ENCODE measurements around the gene GNG10.
"Not testable (repeated sequence)": the region's sequence is repeated elsewhere in the genome, so short reads cannot be mapped to it uniquely, and the experiment has no call there.

The GNG10 gene

DNA sequence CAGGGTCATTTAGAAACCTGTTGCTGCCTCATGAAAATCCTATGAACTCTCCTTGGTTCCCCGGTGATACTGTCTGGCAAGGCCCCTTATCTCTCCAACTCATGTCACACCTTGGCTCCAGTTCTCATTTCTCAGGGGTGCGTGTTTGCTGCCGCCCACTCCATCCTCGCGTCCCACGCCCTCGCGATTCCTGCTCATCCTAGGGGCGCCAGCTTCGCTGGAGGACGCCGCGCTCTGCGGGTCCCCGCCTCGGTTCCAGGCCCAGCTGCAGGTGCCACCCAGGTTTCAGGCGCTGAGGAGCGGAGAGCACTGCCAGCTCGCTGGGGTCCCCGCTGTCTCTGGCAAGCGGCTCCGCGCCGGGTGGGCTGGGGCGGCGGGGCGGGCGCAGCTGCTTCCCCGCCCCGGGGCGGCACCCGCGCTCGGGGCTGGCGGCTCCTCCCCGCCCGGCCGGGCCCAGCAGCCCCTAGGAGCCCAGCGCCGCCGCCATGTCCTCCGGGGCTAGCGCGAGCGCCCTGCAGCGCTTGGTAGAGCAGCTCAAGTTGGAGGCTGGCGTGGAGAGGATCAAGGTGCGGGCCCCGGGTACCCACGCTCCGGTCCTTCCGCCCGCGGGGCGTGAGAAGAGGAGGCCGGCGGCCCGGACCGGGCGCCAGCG, at the start of gene GNG10:
Gene GNG10, plus strand, starts transcription at position 456 of the 652 bp plus-strand sequence. Its CDS starts 30 bp downstream, at position 486.
- peak; percentile 67 for DNase-seq (ENCODE audit: low read depth)

DNA sequence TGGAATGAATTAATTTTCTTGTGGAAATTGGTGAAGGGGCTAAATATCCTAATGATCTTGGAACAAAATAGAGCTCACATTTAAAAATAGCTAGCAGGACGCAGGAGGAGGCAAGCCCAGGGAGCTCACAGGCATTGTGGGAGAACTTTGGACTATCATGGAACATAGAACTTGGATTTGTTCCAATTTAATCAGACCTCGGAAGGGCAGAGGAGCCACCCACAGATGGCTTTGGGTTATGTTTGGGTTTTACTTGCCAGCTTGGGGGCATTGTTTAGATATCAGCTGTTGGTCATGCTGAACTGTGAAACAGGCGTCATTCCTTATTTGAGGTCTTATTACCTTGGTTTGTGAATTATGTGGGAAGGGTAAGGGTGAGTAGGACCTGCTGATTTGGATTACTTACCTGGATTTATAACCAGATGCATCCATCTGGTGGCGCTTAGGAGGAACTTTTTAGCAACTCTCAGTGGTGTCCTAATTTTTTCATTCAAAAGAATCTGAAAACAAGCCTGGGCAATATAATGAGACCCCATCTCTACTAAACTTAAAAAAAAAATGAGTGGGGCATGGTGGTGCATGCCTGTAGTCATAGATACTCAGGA, 47.9 kb upstream of the GNG10 start:
- no peak for DNase-seq (ENCODE audit: low read depth)

- peak; percentile 39 for DNase-seq (ENCODE audit: low read depth)
Observed at GRCh38 chr9:111615928-111616327, 45.5 kb upstream of the GNG10 start.

DNA sequence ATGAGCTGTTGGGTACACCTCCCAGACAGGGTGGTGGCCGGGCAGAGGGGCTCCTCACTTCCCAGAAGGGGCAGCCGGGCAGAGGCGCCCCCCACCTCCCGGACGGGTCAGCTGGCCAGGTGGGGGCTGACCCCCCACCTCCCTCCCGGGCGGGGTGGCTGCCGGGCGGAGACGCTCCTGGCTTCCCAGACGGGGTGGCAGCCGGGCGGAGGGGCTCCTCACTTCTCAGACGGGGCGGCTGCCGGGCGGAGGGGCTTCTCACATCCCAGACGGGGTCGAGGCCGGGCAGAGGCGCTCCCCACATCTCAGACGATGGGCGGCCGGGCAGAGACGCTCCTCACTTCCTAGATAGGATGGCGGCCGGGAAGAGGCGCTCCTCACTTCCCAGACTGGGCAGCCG, 44.1 kb upstream of the GNG10 start:
- DNase-seq (ENCODE audit: low read depth) = not testable (repeated sequence)

DNA sequence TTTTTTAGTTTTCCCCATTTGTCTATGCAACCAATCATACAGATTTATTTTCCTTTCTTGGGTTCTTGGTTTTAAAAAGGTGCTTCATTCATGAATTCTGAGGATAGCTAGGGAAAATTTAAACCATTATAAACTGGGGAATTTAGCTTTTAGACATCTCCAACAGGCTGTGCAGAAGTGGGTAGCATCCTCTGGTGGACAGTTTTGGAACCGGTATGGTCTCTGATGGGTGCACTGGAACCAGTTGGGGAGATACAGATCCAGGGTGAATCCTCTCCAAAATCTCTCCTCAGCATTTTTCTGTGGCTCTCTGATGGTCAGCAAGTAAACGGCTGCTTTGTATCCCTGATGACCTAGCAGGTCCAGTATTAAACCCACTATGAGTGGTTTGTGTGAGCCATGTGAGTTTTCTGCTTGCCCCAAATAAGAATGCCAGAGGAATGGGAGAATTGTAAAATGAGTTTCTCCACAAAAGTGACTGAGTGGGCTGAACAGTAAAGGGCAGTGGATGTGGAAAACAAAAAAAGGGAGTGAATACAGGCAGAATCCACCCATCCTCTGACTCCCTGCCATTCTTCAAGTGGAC, 39.4 kb upstream of the GNG10 start:
- peak; percentile 54 for DNase-seq (ENCODE audit: low read depth)

DNA sequence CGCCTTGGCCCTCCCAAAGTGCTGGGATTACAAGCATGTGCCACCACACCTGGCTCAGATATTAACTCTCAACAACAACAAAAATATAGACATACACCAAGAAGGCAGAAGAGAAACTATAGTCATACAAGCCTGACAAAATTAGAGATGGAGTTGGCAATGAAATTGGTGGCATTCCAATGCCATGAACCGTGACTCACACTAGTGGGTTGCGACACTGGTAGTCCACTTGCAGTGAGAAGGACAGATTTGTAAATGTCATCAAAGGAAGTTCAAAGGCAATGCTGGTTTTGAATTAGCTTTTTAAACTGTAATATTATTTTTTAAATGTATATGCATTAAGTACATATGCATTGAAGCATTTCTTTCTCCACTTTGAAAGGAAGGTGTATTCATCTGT, 38.8 kb upstream of the GNG10 start:
- peak; percentile 89 for DNase-seq (ENCODE audit: low read depth)

DNA sequence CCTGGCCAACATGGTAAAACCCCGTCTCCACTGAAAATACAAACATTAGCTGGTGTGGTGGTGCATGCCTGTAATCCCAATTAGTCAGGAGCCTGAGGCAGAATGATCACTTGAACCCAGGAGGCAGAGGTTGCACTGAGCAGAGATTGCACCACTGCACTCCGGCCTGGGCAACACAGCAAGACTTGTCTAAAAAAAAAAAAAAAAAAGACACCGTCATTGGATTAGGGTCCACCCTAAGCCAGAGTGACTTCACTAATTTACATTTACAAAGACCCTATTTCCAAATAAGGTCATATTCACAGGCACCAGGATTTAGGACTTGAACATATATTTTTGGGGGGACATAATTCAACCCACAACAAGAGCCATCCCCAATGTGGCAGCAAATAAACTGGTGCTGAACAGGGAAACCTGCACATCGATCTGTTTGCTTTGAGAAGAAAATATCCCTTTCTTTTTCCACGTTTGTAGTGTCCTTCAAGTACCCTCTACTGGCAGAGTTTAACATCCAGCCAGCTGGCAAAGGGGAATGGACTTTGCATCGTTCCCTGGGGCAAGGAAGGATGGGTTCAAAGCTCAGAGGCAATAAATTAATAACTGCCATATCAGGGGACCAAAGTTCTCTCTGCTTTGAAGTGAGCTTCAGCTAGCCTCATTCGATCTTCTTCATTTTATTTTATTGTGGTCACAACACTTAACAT, 34.0 kb upstream of the GNG10 start:
- no peak for DNase-seq (ENCODE audit: low read depth)

- no peak for DNase-seq (ENCODE audit: low read depth)
Observed at GRCh38 chr9:111628411-111628810, 33.0 kb upstream of the GNG10 start.

DNA sequence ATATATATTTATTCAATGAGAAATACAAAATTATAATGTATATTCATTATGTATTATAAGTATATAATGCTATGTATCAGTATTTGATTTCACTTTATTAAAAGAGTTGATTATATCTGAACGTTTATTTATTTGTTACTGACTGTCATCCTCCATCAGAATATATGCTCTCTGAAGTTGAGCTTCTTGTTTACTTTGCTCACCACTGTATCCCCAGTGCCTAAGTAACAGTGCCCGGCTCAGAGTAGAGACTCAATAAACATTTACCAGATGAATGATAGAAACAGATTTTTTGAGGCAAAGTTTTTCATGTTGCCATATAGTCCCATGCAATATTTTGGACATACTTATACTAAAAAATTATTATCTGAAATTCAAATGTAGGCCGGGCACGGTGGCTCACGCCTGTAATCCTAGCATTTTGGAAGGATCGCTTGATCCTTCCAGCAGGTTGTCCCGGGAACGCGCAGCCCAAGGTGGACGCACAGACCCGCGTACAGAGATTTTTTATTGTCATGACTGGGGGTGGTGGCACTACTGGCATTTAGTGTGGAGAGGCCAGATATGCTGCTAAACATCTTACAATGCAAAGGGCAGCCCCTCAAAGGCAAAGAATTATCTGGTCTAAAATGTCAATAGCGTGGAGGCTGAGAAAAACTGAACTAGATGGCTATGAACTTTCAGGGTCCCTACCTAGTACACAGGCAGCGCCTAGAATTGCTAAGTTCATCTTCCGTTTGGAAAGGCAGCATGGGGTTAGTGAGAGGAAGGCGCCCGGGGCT, 31.0 kb upstream of the GNG10 start:
- no peak for DNase-seq (ENCODE audit: low read depth)

- DNase-seq (ENCODE audit: low read depth) = no peak
Observed at GRCh38 chr9:111630964-111631213, 30.5 kb upstream of the GNG10 start.

GRCh38 chr9:111631214-111631971, 30.0 kb upstream of the GNG10 start, which contains the start of gene DNAJC25:
TSS of gene DNAJC25 (plus strand) at chr9:111631334. CDS start at chr9:111631408, 74 bp downstream.
- peak; percentile 99 for DNase-seq (ENCODE audit: low read depth)

DNA sequence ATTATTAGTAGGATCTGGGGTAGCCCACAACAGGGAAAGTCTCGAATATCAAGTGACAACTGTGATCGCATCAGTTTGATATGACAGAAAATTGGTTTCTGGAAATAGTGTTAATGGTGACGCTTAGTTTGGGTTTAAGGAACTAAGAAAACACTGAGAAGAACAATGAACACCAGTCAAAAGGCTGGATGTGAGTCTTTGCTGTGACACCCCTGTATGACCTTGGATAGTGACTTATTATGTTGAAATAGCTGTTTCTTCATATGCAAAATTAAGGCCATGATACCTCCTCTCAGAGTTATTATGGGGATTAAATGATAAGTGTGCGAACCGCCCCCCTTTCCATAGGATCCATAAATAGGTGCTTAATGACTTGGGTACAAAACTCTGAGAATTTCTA, 29.3 kb upstream of the GNG10 start:
- DNase-seq (ENCODE audit: low read depth) = peak; percentile 15

- DNase-seq (ENCODE audit: low read depth) = no peak
Observed at GRCh38 chr9:111632695-111633388, 28.6 kb upstream of the GNG10 start.

DNA sequence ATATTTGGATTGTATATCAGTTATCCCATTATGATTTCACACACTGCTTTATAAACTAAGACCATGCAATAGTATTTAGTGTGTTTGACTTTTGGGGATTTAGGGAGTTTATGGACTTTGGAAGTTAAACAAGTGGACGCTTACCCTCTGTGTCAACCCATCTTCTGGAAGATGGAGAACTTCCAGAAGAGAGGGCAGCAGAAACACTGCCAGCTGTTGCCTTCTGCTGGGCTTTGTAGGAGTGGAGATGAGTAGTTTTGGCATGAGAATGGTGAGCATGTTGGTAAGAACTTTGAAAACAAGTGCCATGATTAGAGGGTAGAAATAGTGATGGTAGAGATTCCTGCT, 28.0 kb upstream of the GNG10 start:
- no peak for DNase-seq (ENCODE audit: low read depth)

DNA sequence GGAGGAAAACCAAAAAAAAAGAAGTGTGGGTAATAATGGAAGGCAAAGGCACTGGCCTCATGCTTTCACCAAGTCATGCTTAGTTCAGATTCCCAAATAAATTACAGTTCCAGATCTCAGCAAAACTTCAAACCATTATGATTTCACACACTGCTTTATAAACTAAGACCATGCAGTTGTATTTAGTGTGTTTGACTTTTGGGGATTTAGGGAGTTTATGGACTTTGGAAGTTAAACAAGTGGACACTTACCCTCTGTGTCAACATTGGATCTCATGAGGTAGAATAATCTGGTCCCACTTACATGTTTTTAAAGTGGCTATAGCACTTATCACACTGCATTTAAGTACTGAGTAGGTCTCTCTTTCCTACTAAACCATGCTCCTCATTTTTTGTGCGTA, 26.5 kb upstream of the GNG10 start:
- DNase-seq (ENCODE audit: low read depth) = no peak

DNA sequence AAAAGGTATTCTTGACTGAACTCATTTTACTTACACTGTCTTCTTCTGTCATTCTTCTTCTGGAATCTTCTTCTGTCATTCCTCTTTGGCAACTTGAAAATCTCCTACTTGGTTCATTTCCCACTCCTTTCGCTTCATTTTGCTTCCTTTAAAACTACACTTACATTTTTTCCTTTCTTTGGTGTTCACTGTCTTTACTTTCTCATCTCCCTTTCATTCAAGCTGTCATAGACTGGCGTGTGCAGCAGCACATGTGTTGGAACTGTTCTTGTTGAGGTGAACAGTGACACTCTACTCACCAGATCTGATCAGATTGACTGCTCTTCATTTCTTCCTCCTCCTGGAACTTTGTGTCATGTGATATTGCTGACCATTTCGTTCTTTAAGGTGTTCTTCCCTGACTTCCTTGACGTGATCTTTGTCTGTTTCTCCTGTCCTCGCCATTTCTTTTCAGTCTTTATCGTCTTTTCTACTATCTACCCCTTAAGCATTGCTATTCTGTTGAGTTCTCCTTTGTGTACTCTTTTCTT, 23.9 kb upstream of the GNG10 start:
- no peak for DNase-seq (ENCODE audit: low read depth)

DNA sequence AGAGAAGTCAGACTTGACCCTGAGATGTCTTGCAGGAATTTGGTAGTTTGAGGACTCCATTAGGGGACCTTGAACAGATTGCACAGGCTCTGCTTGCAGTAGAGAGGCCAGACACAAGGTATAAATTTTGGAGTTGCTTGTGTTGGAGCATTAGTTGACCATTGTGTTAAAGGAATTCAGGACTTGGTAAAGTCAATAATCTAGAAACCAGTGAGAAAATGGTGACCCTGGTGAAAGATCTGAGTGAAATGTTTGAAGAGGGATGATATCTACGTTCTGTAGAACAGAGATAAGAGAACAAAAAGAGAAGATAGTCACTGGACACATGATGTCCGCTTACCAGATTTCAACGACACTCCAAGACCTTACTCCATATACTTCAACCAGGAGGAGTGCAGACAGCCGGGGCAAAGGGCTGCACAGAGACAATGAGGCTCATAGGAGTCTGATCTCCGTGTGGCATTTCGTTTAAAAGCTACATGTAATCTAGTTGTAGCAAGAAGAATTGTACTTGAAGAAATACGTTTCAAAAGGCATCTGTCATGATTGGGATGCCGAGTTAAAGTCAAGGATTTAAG, 17.1 kb upstream of the GNG10 start:
- DNase-seq (ENCODE audit: low read depth) = no peak

DNA sequence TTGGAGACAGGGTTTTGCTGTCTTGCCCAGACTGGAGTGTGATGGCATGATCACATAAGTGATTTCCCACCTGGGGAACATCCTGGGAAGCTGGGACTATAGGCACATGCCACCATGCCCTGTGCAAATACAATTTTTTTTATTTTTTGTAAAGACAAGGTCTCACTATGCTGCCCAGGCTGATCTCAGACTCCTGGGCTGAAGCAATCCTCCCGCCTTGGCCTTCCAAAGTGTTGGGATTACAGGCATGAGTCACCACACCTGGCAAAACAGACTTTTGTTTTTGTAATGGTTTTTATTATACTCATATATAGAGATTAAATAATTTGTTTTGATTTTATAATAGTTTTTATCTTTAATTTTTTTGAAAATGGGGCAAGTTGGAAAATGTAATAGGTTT, 15.6 kb upstream of the GNG10 start:
- DNase-seq (ENCODE audit: low read depth) = no peak

GRCh38 chr9:111646417-111646816, 15.0 kb upstream of the GNG10 start:
- DNase-seq (ENCODE audit: low read depth) = no peak

DNA sequence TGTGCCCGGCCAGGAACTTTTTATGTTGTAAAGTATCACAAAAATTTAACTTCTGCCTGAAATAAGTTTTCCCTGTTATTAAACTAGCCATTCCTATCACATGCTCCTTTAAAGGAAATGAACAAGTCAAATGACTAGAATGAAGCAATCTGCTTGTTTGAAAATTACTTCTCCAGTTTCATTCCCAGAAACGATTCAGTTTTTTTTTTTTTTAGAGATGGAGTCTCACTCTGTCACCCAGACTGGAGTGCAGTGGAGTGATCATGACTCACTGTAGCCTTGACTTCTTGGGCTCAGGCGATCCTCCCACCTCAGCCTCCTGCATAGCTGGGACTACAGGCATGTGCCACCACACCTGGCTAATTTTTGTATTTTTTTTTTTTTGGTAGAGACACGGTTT, 13.3 kb upstream of the GNG10 start:
- DNase-seq (ENCODE audit: low read depth) = peak; percentile 33

- no peak for DNase-seq (ENCODE audit: low read depth)
Observed at GRCh38 chr9:111649016-111649415, 12.4 kb upstream of the GNG10 start.
